Glutamatergic neuron (in vitro differentiated cells): ENCODE measurements around the gene MCM3AP. TPM values are rescaled to one million over a fixed set of nuclear protein-coding genes. Genes with fewer than 3 reads are reported as not detected.
A peak's percentile ranks its signal among the peaks of the same experiment; 100 is the strongest.

Experiments used
- DNase-seq: peaks from one replicate; pipeline ENCODE4 v3.0.0; 2022
- H3K27ac Mint-ChIP-seq: one replicate; pipeline ENCODE4 v1.8.0; 2020; ENCODE audit warnings: mild to moderate bottlenecking, mixed read lengths, inconsistent platforms; ENCODE audit not compliant: unreplicated experiment
- H3K27me3 Mint-ChIP-seq: one replicate; pipeline ENCODE4 v1.8.0; 2020; ENCODE audit warnings: mild to moderate bottlenecking, moderate library complexity, mixed read lengths, inconsistent platforms; ENCODE audit not compliant: unreplicated experiment
- H3K36me3 Mint-ChIP-seq: one replicate; pipeline ENCODE4 v1.8.0; 2020; ENCODE audit warnings: mild to moderate bottlenecking, mixed read lengths, inconsistent platforms; ENCODE audit not compliant: unreplicated experiment
- H3K4me1 Mint-ChIP-seq: one replicate; pipeline ENCODE4 v1.8.0; 2020; ENCODE audit warnings: mild to moderate bottlenecking, low read depth, mixed read lengths, inconsistent platforms; ENCODE audit not compliant: unreplicated experiment
- H3K4me3 Mint-ChIP-seq: one replicate; pipeline ENCODE4 v1.8.0; 2020; ENCODE audit warnings: mild to moderate bottlenecking, mixed read lengths, inconsistent platforms; ENCODE audit not compliant: unreplicated experiment
- H3K9me3 Mint-ChIP-seq: one replicate; pipeline ENCODE4 v1.8.0; 2020; ENCODE audit warnings: mild to moderate bottlenecking, moderate library complexity, mixed read lengths, inconsistent platforms; ENCODE audit not compliant: unreplicated experiment
- CTCF ChIP-seq: fragments of 200-600 bp; sonication (generic); IDR thresholded peaks from one replicate; pipeline ENCODE4 v1.5.0; 2021; ENCODE audit not compliant: partially characterized antibody, unreplicated experiment
- total RNA-seq: library from RNA; stranded (reverse); fragmentation: NEBNext Ultra II Directional; extraction: Animal tissue kit (Norgen Biotek cat#: 25700); gene quantifications from one replicate; pipeline ENCODE4 v1.2.1, GENCODE V29; 2021; ENCODE audit not compliant: unreplicated experiment

The MCM3AP gene
- total RNA-seq, 1 donor from 2014 or later: 121 TPM

GRCh38 chr21:46229923-46230260 lies 55.5 kb downstream of the MCM3AP start:
- Mint-ChIP-seq H3K4me3 (peak overlapping the region; percentile 87), H3K36me3 (peaks cover 40% of the 10 kb centered on the region), H3K27me3 (peaks cover 13% of the 10 kb centered on the region), H3K27ac (peak overlapping the region; percentile 41), H3K9me3 (peaks cover 17% of the 10 kb centered on the region), H3K4me1 (peaks cover 12% of the 10 kb centered on the region)
- no peak for DNase-seq
- TF ChIP-seq CTCF: no peak

GRCh38 chr21:46229133-46229922 lies 56.1 kb downstream of the MCM3AP start:
- H3K27ac Mint-ChIP-seq: peak overlapping the region; percentile 89
- DNase-seq: peak; percentile 68
- H3K36me3 Mint-ChIP-seq: peaks cover 35% of the 10 kb centered on the region
- peak overlapping the region; percentile 93 for H3K4me3 Mint-ChIP-seq
- peaks cover 13% of the 10 kb centered on the region for H3K27me3 Mint-ChIP-seq
- peaks cover 13% of the 10 kb centered on the region for H3K4me1 Mint-ChIP-seq
- peaks cover 17% of the 10 kb centered on the region for H3K9me3 Mint-ChIP-seq
- TF ChIP-seq CTCF: peak; percentile 47

- peak; percentile 4 for TF ChIP-seq CTCF
- Mint-ChIP-seq H3K4me1 (peaks cover 18% of the 10 kb centered on the region), H3K4me3 (peak within 1 kb of the TSS; percentile 94), H3K9me3 (peaks cover 16% of the 10 kb centered on the region), H3K27me3 (peaks cover 12% of the 10 kb centered on the region), H3K27ac (peak within 1 kb of the TSS; percentile 89), H3K36me3 (peaks cover 27% of the 10 kb centered on the region)
- peak; percentile 100 for DNase-seq
Observed at GRCh38 chr21:46228345-46229051, 56.9 kb downstream of the MCM3AP start, which contains the start of gene LSS. Gene LSS, minus strand, starts transcription at chr21:46228774. Its CDS starts 29 bp downstream, at chr21:46228745.

- Mint-ChIP-seq H3K27me3 (peaks cover 11% of the 10 kb centered on the region), H3K9me3 (peaks cover 13% of the 10 kb centered on the region), H3K4me1 (peaks cover 22% of the 10 kb centered on the region), H3K27ac (peak overlapping the region; percentile 71), H3K36me3 (peaks cover 20% of the 10 kb centered on the region), H3K4me3 (peak overlapping the region; percentile 94)
- TF ChIP-seq CTCF: no peak
- DNase-seq: no peak
Observed at GRCh38 chr21:46227811-46228344, 57.5 kb downstream of the MCM3AP start.
